ENCODE measurements around the gene TM2D1.

DNA sequence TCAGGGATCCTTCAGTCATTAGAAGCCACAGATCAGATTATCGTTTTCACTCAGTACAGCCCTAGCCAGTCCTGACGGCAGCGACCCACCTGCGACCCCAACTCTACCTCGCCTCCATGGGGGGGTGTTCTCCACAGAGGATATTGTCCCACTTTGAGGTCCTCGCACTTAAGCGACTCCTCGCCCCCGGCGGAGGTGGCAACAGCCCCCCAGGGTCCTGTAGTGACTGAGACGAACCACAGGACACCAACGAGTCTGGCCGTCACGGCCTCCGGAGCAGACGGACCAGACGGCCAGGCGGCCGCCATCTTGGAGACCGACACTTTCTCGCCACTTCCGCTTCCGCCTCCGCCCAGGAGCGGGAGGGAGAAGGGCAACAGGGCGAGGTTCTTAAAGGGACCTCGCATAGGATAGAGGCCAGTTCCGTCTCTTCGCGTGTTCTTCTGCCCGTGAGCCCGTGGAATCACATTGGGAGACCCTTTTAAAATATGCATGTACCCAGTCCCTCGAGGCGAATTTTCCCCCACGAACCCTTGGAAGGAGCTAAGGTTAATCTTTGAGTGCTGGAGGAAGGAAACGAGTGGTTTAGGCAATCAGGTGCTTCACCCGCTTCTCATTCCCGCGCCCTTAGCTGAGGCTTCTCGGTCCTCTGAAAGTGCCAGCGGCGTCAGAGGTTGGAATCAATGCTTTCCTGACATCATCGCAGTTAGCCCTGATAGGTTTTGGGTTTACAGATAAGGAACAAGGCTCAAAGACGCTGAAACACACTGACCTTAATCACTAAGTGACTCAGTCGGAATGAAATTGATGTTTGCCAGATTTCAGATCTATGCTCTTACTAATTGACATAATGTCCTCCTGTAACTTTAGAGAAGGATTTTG is at the start of gene TM2D1:
- TF ChIP-seq, protein P1, sequence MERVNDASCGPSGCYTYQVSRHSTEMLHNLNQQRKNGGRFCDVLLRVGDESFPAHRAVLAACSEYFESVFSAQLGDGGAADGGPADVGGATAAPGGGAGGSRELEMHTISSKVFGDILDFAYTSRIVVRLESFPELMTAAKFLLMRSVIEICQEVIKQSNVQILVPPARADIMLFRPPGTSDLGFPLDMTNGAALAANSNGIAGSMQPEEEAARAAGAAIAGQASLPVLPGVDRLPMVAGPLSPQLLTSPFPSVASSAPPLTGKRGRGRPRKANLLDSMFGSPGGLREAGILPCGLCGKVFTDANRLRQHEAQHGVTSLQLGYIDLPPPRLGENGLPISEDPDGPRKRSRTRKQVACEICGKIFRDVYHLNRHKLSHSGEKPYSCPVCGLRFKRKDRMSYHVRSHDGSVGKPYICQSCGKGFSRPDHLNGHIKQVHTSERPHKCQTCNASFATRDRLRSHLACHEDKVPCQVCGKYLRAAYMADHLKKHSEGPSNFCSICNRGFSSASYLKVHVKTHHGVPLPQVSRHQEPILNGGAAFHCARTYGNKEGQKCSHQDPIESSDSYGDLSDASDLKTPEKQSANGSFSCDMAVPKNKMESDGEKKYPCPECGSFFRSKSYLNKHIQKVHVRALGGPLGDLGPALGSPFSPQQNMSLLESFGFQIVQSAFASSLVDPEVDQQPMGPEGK (CRISPR knock-in tag; IDR thresholded peaks at IDR 0.05; ENCODE audit: borderline replicate concordance): no peak
- no peak for TF ChIP-seq ZNF565 (CRISPR knock-in tag; conservative IDR thresholded peaks at IDR 0.05; ENCODE audit: low read depth)
- TF ChIP-seq ZNF8 (CRISPR knock-in tag; IDR thresholded peaks at IDR 0.05): no peak
- no peak for TF ChIP-seq TOX (CRISPR knock-in tag; IDR thresholded peaks at IDR 0.05; ENCODE audit: borderline replicate concordance)
- TF ChIP-seq ZFP3 (CRISPR knock-in tag; IDR thresholded peaks at IDR 0.05): peak; percentile 31; the same call in 1 of the 2 replicates
- TF ChIP-seq RARB (CRISPR knock-in tag; IDR thresholded peaks at IDR 0.05): no peak
- no peak for TF ChIP-seq BACH2 (CRISPR knock-in tag; IDR thresholded peaks at IDR 0.05; ENCODE audit: borderline replicate concordance)
- TF ChIP-seq ZFP30 (CRISPR knock-in tag; IDR thresholded peaks at IDR 0.05): no peak
